SU-DHL-6 (cell line): ENCODE results near the gene MAML3.

Experiments
- H2AFZ ChIP-seq: fragments of 200-600 bp; sonication (generic); 2 replicates; pipeline ENCODE4 v1.6.1; 2014; ENCODE audit warnings: low read depth, mild to moderate bottlenecking, moderate library complexity, mixed read lengths, antibody characterized with exemption, low read length; ENCODE audit not compliant: severe bottlenecking
- H3F3A ChIP-seq: fragments of 200-600 bp; shearing (Covaris generic); 2 replicates; pipeline ENCODE4 v1.6.0; 2016; ENCODE audit warnings: antibody characterized with exemption, mild to moderate bottlenecking; ENCODE audit not compliant: insufficient read depth
- H3K27ac ChIP-seq: fragments of 200-600 bp; sonication (generic); 2 replicates; pipeline ENCODE4 v1.5.1; 2016; ENCODE audit warnings: low read depth, mild to moderate bottlenecking, low read length, moderate library complexity, mixed read lengths
- H3K27me3 ChIP-seq: fragments of 200-600 bp; sonication (generic), shearing (Covaris generic); 2 replicates; pipeline ENCODE4 v1.6.0; 2014; ENCODE audit warnings: mild to moderate bottlenecking, low read length
- H3K36me3 ChIP-seq: fragments of 200-600 bp; sonication (generic); 2 replicates; pipeline ENCODE4 v1.6.1; 2014; ENCODE audit warnings: mild to moderate bottlenecking, low read length, mixed read lengths
- H3K4me2 ChIP-seq: fragments of 300-600, 200-600 bp; shearing (Covaris generic), sonication (generic); 2 replicates; pipeline ENCODE4 v1.6.0; 2014; ENCODE audit warnings: low read length, low read depth, mild to moderate bottlenecking; ENCODE audit not compliant: poor library complexity, severe bottlenecking
- H3K4me3 ChIP-seq: fragments of 200-600 bp; sonication (generic); 2 replicates; pipeline ENCODE4 v1.5.1; 2014; ENCODE audit warnings: antibody characterized with exemption, low read length, mild to moderate bottlenecking, mixed read lengths; ENCODE audit not compliant: insufficient read depth, poor library complexity, severe bottlenecking
- H3K79me2 ChIP-seq: fragments of 200-600 bp; sonication (generic); 2 replicates; pipeline ENCODE4 v1.6.1; 2014; ENCODE audit warnings: mild to moderate bottlenecking, low read length, moderate library complexity; ENCODE audit not compliant: insufficient read depth
- H3K9ac ChIP-seq: fragments of 200-600 bp; sonication (generic); 2 replicates; pipeline ENCODE4 v1.7.0; 2014; ENCODE audit warnings: mild to moderate bottlenecking, low read length
- H3K9me2 ChIP-seq: fragments of 200-600 bp; sonication (generic); replicated peaks from 2 replicates; pipeline ENCODE4 v1.6.1; 2014; ENCODE audit warnings: low read length; ENCODE audit not compliant: insufficient read depth
- H3K9me3 ChIP-seq: fragments of 200-600 bp; sonication (generic); 2 replicates; pipeline ENCODE4 v1.6.1; 2014; ENCODE audit warnings: low read length, mixed read lengths; ENCODE audit not compliant: insufficient read depth
- H4K20me1 ChIP-seq: fragments of 200-600 bp; sonication (generic); 2 replicates; pipeline ENCODE4 v1.6.1; 2014; ENCODE audit warnings: low read depth, mild to moderate bottlenecking, antibody characterized with exemption, low read length, moderate library complexity, mixed read lengths
- EZH2phosphoT487 ChIP-seq: fragments of 200-600 bp; sonication (generic), shearing (Covaris generic); conservative IDR thresholded peaks from 2 replicates; pipeline ENCODE4 v1.6.1; 2018; ENCODE audit warnings: mild to moderate bottlenecking, antibody characterized with exemption, low read length, moderate library complexity, mixed read lengths
- TF ChIP-seq, protein P1 (sequence below): fragments of 200-600 bp; sonication (generic); IDR thresholded peaks from one replicate; pipeline ENCODE4 v1.5.1; 2017; ENCODE audit warnings: antibody characterized with exemption, mild to moderate bottlenecking, low read length, moderate library complexity; ENCODE audit not compliant: insufficient read depth, poor library complexity, severe bottlenecking

Gene MAML3

GRCh38 chr4:140122891-140123290 is 31.1 kb downstream of the MAML3 start:
- Histone ChIP-seq H3K27me3 (no peaks in the 10 kb centered on the region), H4K20me1 (no peaks in the 10 kb centered on the region), H3K9me2 (no peaks in the 10 kb centered on the region), H3F3A (no peaks in the 10 kb centered on the region), H2AFZ (no peak overlapping the region), H3K4me2 (no peak overlapping the region), H3K36me3 (no peaks in the 10 kb centered on the region), H3K4me3 (no peak overlapping the region), H3K9ac (no peak overlapping the region), H3K9me3 (no peaks in the 10 kb centered on the region), H3K79me2 (no peaks in the 10 kb centered on the region), H3K27ac (no peak overlapping the region)
- TF ChIP-seq, protein P1, sequence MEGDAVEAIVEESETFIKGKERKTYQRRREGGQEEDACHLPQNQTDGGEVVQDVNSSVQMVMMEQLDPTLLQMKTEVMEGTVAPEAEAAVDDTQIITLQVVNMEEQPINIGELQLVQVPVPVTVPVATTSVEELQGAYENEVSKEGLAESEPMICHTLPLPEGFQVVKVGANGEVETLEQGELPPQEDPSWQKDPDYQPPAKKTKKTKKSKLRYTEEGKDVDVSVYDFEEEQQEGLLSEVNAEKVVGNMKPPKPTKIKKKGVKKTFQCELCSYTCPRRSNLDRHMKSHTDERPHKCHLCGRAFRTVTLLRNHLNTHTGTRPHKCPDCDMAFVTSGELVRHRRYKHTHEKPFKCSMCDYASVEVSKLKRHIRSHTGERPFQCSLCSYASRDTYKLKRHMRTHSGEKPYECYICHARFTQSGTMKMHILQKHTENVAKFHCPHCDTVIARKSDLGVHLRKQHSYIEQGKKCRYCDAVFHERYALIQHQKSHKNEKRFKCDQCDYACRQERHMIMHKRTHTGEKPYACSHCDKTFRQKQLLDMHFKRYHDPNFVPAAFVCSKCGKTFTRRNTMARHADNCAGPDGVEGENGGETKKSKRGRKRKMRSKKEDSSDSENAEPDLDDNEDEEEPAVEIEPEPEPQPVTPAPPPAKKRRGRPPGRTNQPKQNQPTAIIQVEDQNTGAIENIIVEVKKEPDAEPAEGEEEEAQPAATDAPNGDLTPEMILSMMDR, result no peak
- no peak for TF ChIP-seq EZH2phosphoT487

GRCh38 chr4:140121646-140122045 is 32.3 kb downstream of the MAML3 start:
- no peak for TF ChIP-seq EZH2phosphoT487
- TF ChIP-seq, protein P1, result no peak
- H3K36me3 ChIP-seq, result no peaks in the 10 kb centered on the region
- no peaks in the 10 kb centered on the region for H3K9me3 ChIP-seq
- H3K9ac ChIP-seq, result no peak overlapping the region
- H3F3A ChIP-seq, result no peaks in the 10 kb centered on the region
- no peaks in the 10 kb centered on the region for H4K20me1 ChIP-seq
- no peak overlapping the region for H2AFZ ChIP-seq
- H3K9me2 ChIP-seq, result no peaks in the 10 kb centered on the region
- no peaks in the 10 kb centered on the region for H3K79me2 ChIP-seq
- no peak overlapping the region for H3K27ac ChIP-seq
- H3K4me2 ChIP-seq, result no peak overlapping the region
- no peaks in the 10 kb centered on the region for H3K27me3 ChIP-seq
- no peak overlapping the region for H3K4me3 ChIP-seq

DNA sequence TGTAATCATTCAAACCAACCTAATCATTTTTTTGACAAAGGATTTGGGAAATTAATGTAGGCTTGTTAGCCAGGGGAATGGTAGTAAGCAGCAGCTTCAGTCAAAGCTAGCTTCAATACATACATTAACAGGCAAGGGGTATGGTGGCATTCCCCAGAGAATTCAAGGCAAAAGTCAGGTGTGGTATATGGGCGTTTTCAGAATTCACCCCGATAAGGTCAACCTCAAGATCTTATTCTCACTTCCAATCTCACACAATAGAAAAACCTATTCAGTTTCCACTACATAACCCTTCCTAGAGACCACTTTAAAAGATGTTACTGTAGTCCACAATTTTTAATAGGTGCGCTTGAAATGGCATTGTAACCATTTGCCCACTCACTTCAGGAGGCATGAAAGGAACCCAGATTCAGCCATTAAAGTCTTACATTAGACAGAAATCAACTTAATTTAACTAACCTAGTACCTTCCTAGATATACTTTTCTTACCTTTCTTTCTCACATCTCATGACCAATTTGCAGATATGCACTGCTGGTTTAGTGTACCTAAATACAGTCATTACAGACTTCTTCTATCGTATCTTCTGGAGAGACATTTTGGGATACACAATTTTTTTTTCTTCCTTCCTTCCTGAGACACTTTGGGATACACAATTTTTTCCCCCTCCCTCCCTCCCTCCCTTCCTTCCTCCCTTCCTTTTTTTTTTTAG is 34.9 kb downstream of the MAML3 start:
- Histone ChIP-seq H3K9me3 (no peaks in the 10 kb centered on the region), H3F3A (no peaks in the 10 kb centered on the region), H3K4me3 (no peak overlapping the region), H3K27me3 (no peaks in the 10 kb centered on the region), H2AFZ (no peak overlapping the region), H3K9me2 (no peaks in the 10 kb centered on the region), H3K36me3 (no peaks in the 10 kb centered on the region), H3K79me2 (no peaks in the 10 kb centered on the region), H3K4me2 (no peak overlapping the region), H4K20me1 (no peaks in the 10 kb centered on the region), H3K27ac (no peak overlapping the region), H3K9ac (no peak overlapping the region)
- TF ChIP-seq, protein P1, result no peak
- TF ChIP-seq EZH2phosphoT487, result no peak
